Measurements from ENCODE around the gene SPZ1.
"Not testable (repeated sequence)": the region's sequence is repeated elsewhere in the genome, so short reads cannot be mapped to it uniquely, and the experiment has no call there.

SPZ1 gene, protein sequence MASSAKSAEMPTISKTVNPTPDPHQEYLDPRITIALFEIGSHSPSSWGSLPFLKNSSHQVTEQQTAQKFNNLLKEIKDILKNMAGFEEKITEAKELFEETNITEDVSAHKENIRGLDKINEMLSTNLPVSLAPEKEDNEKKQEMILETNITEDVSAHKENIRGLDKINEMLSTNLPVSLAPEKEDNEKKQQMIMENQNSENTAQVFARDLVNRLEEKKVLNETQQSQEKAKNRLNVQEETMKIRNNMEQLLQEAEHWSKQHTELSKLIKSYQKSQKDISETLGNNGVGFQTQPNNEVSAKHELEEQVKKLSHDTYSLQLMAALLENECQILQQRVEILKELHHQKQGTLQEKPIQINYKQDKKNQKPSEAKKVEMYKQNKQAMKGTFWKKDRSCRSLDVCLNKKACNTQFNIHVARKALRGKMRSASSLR

DNA sequence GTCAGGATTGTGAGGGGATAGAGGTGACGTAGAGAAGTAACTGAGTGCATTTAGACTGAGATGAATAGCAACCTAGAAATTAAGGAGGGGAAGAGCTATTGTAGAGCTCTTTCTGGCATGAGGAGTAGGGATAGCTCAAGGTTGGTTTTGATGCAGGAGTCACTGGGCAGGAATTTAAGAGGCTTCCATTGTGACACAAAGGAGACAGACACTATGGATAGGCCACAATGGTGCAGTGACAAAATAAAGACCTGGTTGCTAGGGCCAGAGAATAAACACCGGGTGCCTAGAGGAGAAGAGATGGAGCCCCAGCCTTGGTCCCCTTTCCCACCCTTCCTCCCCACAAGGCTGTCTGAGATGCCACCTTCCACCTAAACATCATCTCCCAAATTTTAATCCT lies at the start of gene SPZ1:
TSS of gene SPZ1 (plus strand) at position 301 of the 400 bp plus-strand sequence. CDS start 214 bp downstream, outside the sequence.
- no peak for DNase-seq

DNA sequence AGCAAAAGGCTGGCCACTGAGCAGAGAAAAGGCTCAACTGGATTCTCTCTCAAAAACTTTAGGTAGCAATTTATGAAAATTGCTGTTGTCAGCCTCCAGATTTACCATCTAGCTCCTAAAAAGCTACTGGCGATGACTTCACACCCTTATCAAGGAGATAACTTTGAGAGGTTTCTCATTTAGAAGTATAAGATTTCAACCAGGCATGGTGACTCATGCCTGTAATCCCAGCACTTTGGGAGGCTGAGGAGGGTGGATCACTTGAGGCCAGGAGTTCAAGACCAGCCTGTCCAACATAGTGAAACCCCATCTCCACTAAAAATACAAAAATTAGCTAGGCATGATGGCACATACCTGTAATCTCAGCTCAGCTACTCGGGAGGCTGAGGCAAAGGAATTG lies 49.3 kb upstream of the SPZ1 start:
- DNase-seq = not testable (repeated sequence)

DNA sequence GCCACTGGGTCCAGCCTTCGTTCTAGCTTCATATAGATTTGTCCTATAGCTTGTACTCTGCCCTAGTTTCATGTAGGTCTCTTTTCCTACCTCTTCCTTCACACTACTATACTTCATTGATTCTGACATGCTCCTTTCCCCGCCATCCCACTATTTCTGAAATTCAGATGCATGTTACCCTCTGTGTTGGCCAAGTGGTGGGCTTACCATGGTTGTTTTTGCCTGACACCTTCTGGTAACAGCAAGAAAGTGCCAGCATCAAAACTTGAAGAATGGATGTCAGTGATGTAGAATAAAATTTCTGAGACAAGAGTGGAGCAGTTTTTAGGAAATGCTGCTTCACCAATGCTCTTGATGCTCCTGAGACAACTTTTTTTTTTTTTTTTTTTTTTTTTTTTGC lies 44.5 kb upstream of the SPZ1 start:
- DNase-seq = no peak

DNA sequence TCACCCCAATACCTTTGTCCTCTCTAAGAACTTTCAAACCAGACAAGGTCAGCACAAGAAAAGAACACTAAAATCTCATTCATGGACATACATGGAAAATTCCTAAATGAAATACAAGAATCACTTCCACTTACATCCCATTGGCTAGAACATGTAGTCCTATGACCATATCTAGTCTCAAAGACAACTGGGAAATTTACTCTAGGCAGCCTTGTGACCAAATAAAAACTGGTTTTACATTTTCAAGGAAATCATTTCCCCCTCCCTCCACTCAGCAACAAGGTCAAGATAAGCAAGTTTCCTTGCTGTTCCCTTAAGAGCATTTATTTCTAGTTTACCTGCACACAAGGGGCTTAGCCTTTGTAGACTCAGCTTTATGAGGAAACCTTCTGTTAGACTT lies 43.6 kb upstream of the SPZ1 start:
- no peak for DNase-seq

GRCh38 chr5:80277191-80277590 lies 42.6 kb upstream of the SPZ1 start:
- no peak for DNase-seq

- DNase-seq = no peak
Measured at GRCh38 chr5:80282054-80282453, 37.7 kb upstream of the SPZ1 start.

DNA sequence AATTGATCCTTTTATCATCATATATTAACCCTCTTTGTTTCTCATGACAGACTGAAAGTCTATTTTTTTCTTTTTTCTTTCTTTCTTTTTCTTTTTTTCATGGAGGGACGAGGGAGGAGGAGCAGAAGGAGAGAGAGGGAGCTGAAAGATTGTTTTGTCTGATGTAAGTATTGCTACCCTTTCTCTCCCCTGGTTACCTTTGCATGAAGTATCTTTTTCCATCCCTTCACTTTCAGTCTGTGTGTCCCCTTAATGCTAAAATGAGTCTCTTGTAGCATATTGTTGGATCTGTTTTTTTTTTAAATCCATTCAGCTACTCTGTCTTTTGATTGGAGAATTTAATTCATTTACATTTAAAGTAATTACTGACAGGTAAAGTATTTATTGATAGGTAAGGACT lies 36.4 kb upstream of the SPZ1 start:
- DNase-seq = no peak

DNA sequence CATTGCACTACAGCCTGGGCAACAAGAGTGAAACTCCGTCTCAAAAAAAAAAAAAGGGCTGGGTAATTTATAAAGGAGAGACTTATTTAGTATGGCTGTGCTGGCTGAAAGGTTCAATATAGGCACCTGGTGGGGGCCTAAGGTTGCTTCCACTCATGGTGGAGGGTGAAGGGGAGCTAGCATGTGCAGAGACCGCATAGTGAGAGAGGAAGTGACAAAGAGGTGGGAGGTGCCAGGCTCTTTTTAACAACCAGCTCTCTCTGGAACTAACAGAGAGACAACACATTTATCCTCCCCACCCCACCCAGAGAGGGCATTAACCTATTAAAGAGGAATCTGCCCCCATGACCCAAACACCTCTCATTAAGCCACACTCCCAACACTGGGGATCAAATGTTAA lies 35.1 kb upstream of the SPZ1 start:
- peak; percentile 29 for DNase-seq

GRCh38 chr5:80288177-80288576 lies 31.6 kb upstream of the SPZ1 start:
- DNase-seq = no peak

- no peak for DNase-seq
Measured at GRCh38 chr5:80289320-80289719, 30.5 kb upstream of the SPZ1 start.

GRCh38 chr5:80291761-80292160 lies 28.0 kb upstream of the SPZ1 start:
- no peak for DNase-seq

DNA sequence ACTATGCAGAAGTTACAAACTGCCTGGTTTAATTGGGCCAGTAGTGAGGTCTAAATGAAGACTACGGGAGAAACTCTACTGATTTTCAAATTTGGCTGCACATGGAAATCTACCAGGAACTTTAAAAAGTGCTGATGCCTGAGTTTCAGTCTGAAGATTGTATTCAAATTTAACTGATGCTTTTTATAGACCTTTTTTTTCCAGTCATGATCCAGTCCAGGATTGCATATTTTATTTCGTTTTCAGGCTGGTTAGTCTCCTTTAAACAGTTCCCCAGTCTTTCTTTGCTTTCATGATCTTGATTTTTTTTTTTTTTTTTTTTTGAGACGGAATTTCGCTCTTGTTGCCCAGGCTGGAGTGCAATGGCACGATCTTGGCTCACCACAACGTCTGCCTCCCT lies 23.7 kb upstream of the SPZ1 start:
- DNase-seq = no peak

DNA sequence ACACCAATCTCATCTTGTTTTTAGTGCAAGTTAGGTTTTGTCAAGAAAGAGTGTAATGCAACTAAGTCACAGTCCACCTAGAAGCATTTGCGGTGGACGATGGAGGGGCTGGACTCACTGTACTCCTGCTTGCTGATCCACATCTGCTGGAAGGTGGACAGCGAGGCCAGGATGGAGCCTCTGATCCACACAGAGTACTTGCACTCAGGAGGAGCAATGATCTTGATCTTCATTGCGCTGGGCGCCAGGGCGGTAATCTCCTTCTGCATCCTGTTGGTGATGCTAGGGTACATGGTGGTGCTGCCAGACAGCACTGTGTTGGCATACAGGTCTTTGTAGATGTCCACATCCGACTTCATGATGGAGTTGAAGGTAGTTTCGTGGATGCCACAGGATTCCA lies 20.2 kb upstream of the SPZ1 start:
- no peak for DNase-seq

- DNase-seq = no peak
Measured at GRCh38 chr5:80300125-80300524, 19.7 kb upstream of the SPZ1 start.

GRCh38 chr5:80300796-80301195 lies 19.0 kb upstream of the SPZ1 start:
- not testable (repeated sequence) for DNase-seq

- DNase-seq = not testable (repeated sequence)
Measured at GRCh38 chr5:80301342-80301741, 18.5 kb upstream of the SPZ1 start.

DNA sequence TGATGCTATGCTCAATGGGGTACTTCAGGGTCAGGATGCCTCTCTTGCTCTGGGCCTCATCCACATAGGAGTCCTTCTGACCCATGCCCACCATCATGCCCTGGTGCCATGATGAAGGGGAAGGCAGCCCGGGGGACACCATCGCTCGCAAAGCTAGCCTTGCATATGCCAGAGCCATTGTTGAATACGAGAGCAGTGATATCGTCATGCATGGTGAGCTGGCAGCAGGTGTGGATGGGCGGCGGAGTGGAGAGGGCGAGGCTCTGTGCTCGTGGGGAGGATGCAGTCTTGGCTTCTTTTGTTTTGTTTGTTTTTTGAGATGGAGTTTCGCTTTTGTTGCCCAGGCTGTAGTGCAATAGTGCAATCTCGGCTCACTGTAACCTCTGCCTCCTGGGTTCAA lies 17.2 kb upstream of the SPZ1 start:
- DNase-seq = no peak

GRCh38 chr5:80308526-80308925 lies 11.3 kb upstream of the SPZ1 start:
- DNase-seq = no peak

- DNase-seq = no peak
Measured at GRCh38 chr5:80309871-80310665, 9.7 kb upstream of the SPZ1 start.

- no peak for DNase-seq
Measured at GRCh38 chr5:80315244-80315643, 4.6 kb upstream of the SPZ1 start.

DNA sequence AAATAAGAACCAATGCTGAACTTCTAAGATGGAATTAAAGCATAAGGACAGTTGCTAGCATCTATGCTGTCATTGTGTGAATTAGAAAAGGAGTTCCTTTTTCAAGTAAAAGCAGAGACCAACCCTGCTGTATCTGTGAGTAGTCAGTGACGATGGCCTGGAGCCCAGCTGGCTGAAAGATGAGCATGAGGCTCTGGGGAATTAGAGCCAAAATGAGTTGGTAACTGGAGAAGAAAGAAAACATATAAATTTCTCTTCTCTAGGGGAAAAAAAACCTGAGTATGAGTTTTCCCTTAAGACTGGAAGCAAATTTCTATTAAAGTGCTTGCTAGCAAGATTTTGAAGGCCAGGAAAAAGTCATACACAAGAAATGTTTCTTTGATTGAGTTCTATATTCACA lies 1.6 kb upstream of the SPZ1 start:
- no peak for DNase-seq

GRCh38 chr5:80324912-80325311 lies 5.1 kb downstream of the SPZ1 start:
- no peak for DNase-seq

GRCh38 chr5:80326468-80326867 lies 6.7 kb downstream of the SPZ1 start:
- DNase-seq = no peak

DNA sequence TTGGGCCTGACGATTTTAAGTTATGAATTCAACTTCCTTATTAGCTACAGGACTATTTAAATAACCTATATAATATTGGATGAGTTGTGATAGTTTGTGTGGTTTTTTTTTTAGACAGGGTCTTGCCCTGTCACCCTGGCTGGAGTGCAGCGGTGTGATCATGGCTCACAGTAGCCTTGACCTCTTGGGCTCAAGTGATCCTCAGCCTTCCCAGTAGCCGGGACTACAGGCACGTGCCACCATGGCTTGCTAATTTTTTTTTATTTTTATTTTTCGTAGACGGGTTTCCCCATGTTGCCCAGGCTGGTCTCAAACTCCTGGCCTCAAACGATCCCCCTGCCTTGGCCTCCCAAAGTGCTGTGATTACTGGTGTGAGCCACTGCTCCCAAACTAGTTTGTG lies 17.6 kb downstream of the SPZ1 start:
- no peak for DNase-seq

Measured in stimulated activated CD4-positive, alpha-beta T cell treated with anti-CD3 and anti-CD28 coated beads, Interleukin-4, amount 100 ng/mL, for 24 hours (primary cell).